Measurements from ENCODE around the gene AXIN1. TPM values are rescaled to one million over a fixed set of nuclear protein-coding genes. Genes with fewer than 3 reads are reported as not detected.

The AXIN1 gene
- total and polyA plus RNA-seq, 2 of the 8 experiments (the other 6 are each of a cell fraction or from before 2014, with no cell fraction given) = 12.5 to 41.9 TPM

DNA sequence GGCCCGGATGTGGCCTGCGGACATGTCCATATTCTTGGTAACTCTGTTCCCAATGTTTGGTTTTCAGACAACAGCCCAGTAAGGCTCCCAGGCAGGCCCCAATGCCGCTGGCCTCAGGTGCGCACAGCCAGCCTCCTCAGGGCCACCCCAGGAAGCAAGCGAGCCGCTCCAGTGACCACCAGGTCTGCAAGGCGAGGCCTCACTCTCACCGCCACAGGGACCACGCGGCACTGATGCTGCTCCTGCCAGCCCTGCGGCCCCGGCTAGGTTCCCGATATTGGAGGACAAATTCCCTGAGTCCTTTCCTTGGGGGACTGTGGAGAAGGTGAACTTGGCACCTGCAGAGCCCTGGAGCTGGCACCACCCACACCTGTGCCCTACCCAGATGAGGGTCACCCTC, 50.6 kb downstream of the AXIN1 start:
- Histone ChIP-seq H4K91ac (replicated peaks; ENCODE audit: insufficient read length, low read length) (no peak overlapping the region), H2BK15ac (ENCODE audit: low read length) (no peak overlapping the region), H3K27me3 (replicated peaks in 1 of 4; ENCODE audit: control insufficient read depth in 3 of 4, extremely low read depth in 1 of 4, insufficient read depth in 3 of 4, low read length in 3 of 4) (no peaks in the 10 kb centered on the region), H3K27ac (ENCODE audit: low read depth, low read length) (no peak overlapping the region), H3K4me2 (ENCODE audit: insufficient read depth in 1 of 2, low read depth in 2 of 2, low read length in 2 of 2) (no peak overlapping the region), H2BK12ac (ENCODE audit: low read depth, low read length) (no peak overlapping the region), H3K23me2 (ENCODE audit: low read depth, low read length) (0 out of 2 replicates have a peak, but pooled peaks cover 2% of the 10 kb centered on the region), H4K8ac (ENCODE audit: extremely low read depth, insufficient read depth, low read length) (no peak overlapping the region), H3K79me1 (ENCODE audit: low read depth, low read length) (no peaks in the 10 kb centered on the region; the same call in 1 of the 2 replicates), H3K4me3 (ENCODE audit: extremely low read depth in 1 of 4, insufficient read depth in 2 of 4, low read depth in 3 of 4, low read length in 4 of 4) (no peak overlapping the region), H3K14ac (ENCODE audit: insufficient read length) (no peak overlapping the region), H2BK20ac (ENCODE audit: low read length) (no peak overlapping the region), H3K9ac (replicated peaks in 1 of 4; ENCODE audit: extremely low read depth in 1 of 4, low read depth in 3 of 4, low read length in 3 of 4) (no peak overlapping the region), H3K4ac (replicated peaks; ENCODE audit: insufficient read length, low read depth, low read length) (no peak overlapping the region), H3K79me2 (ENCODE audit: control insufficient read depth in 1 of 2, insufficient read depth in 2 of 2, low read length in 2 of 2) (no peaks in the 10 kb centered on the region), H3K23ac (ENCODE audit: insufficient read length) (no peak overlapping the region), H4K20me1 (replicated peaks in 1 of 2; ENCODE audit: control insufficient read depth in 1 of 2, insufficient read depth in 2 of 2, low read length in 2 of 2) (peaks cover 2 to 3% of the 10 kb centered on the region in 2 experiments), H3K18ac (ENCODE audit: extremely low read depth, low read length) (no peak overlapping the region), H3K36me3 (ENCODE audit: control insufficient read depth in 2 of 4, insufficient read depth in 4 of 4, low read length in 3 of 4) (peaks cover 0 to 26% (median under 1%) of the 10 kb centered on the region in 4 experiments; a peak in 4 of 8 replicates), H3K56ac (replicated peaks; ENCODE audit: insufficient read length, low read depth, low read length) (no peak overlapping the region), H2BK5ac (ENCODE audit: low read depth, low read length) (no peak overlapping the region), H4K5ac (ENCODE audit: insufficient read length, low read depth, low read length) (no peak overlapping the region), H2AFZ (ENCODE audit: low read length) (no peak overlapping the region), H3K4me1 (replicated peaks in 1 of 4; ENCODE audit: control insufficient read depth in 3 of 4, insufficient read depth in 4 of 4, low read length in 3 of 4) (no peaks in the 10 kb centered on the region), H2AK5ac (ENCODE audit: low read depth, low read length) (no peak overlapping the region), H2BK120ac (replicated peaks; ENCODE audit: low read depth, low read length) (no peak overlapping the region), H3K9me3 (ENCODE audit: insufficient read depth in 2 of 2, low read depth in 1 of 2, low read length in 1 of 2) (no peaks in the 10 kb centered on the region)
- FAIRE-seq = no peak
- CTCF ChIA-PET (ENCODE audit: partially characterized antibody) = no interaction called here
- POLR2A ChIA-PET (ENCODE audit: partially characterized antibody) = no interaction called here
- WGBS, 2 experiments (ENCODE audit: extremely low coverage in 1 of 2, insufficient coverage in 1 of 2, insufficient read length in 1 of 2, insufficient replicate concordance in 2 of 2, low coverage in 1 of 2, low lambda C conversion rate in 2 of 2, missing lambda C conversion rate in 1 of 2) = 92% methylated on average over 13 of the region's 13 CpGs; no CpG with 5 or more reads in 1 of the 2 experiments
- DNase-seq (ENCODE audit: low read depth in 1 of 2, low spot score in 2 of 2) = no peak
- no peak for TF ChIP-seq POLR2AphosphoS5 (IDR thresholded peaks at IDR 0.05; ENCODE audit: low read depth, low read length)
- TF ChIP-seq KDM4A (IDR thresholded peaks at IDR 0.05; ENCODE audit: low read depth, low read length, severe bottlenecking) = no peak
- TF ChIP-seq TAF1 (IDR thresholded peaks at IDR 0.05; ENCODE audit: low read depth, low read length) = no peak
- no peak for TF ChIP-seq BRCA1 (IDR thresholded peaks at IDR 0.05; ENCODE audit: low read depth, low read length)
- no peak for TF ChIP-seq RXRA (IDR thresholded peaks at IDR 0.05; ENCODE audit: insufficient read depth, low read depth, low read length)
- no peak for TF ChIP-seq BCL11A (IDR thresholded peaks at IDR 0.05; ENCODE audit: low read depth in 2 of 2, low read length in 2 of 2)
- no peak for TF ChIP-seq CBX5 (IDR thresholded peaks at IDR 0.05; ENCODE audit: low read depth, low read length)
- TF ChIP-seq POU5F1 (IDR thresholded peaks at IDR 0.05; ENCODE audit: low read depth, low read length) = no peak
- TF ChIP-seq, protein P1, sequence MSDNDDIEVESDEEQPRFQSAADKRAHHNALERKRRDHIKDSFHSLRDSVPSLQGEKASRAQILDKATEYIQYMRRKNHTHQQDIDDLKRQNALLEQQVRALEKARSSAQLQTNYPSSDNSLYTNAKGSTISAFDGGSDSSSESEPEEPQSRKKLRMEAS (IDR thresholded peaks at IDR 0.05) = no peak
- TF ChIP-seq SIX5 (IDR thresholded peaks at IDR 0.05; ENCODE audit: low read depth, low read length) = no peak
- TF ChIP-seq, protein P2, sequence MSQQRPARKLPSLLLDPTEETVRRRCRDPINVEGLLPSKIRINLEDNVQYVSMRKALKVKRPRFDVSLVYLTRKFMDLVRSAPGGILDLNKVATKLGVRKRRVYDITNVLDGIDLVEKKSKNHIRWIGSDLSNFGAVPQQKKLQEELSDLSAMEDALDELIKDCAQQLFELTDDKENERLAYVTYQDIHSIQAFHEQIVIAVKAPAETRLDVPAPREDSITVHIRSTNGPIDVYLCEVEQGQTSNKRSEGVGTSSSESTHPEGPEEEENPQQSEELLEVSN (IDR thresholded peaks at IDR 0.05) = no peak
- no peak for TF ChIP-seq SAP30 (IDR thresholded peaks at IDR 0.05; ENCODE audit: insufficient read depth, insufficient replicate concordance, low read length)
- TF ChIP-seq, protein P3, sequence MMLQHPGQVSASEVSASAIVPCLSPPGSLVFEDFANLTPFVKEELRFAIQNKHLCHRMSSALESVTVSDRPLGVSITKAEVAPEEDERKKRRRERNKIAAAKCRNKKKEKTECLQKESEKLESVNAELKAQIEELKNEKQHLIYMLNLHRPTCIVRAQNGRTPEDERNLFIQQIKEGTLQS (IDR thresholded peaks at IDR 0.05; ENCODE audit: insufficient read depth, low read depth, low read length) = no peak
- TF ChIP-seq CHD2 (IDR thresholded peaks at IDR 0.05; ENCODE audit: low read length) = no peak
